GM21447 (cell line): Measurements from ENCODE around the gene KCNIP1.
"Not testable (repeated sequence)": the region's sequence is repeated elsewhere in the genome, so short reads cannot be mapped to it uniquely, and the experiment has no call there.

Source experiments
- ATAC-seq: cut with Tn5 transposase; IDR thresholded peaks from one replicate; pipeline ENCODE4 v1.9.1; 2021; ENCODE audit not compliant: unreplicated experiment

Gene KCNIP1

GRCh38 chr5:170534941-170535340, 31.1 kb downstream of the KCNIP1 start:
- ATAC-seq = no peak

- no peak for ATAC-seq
Measured at GRCh38 chr5:170536525-170536924, 32.7 kb downstream of the KCNIP1 start.

- ATAC-seq = no peak
Measured at GRCh38 chr5:170537451-170538095, 33.8 kb downstream of the KCNIP1 start.

GRCh38 chr5:170538096-170538465, 34.3 kb downstream of the KCNIP1 start:
- ATAC-seq = no peak

- ATAC-seq = no peak
Measured at GRCh38 chr5:170538696-170539586, 35.1 kb downstream of the KCNIP1 start.

- no peak for ATAC-seq
Measured at GRCh38 chr5:170540271-170540670, 36.5 kb downstream of the KCNIP1 start.

- ATAC-seq = no peak
Measured at GRCh38 chr5:170541146-170541769, 37.4 kb downstream of the KCNIP1 start.

GRCh38 chr5:170542691-170543293, 39.0 kb downstream of the KCNIP1 start:
- no peak for ATAC-seq

GRCh38 chr5:170545313-170545712, 41.5 kb downstream of the KCNIP1 start:
- ATAC-seq = no peak

GRCh38 chr5:170545811-170546210, 42.0 kb downstream of the KCNIP1 start:
- no peak for ATAC-seq

- no peak for ATAC-seq
Measured at GRCh38 chr5:170546282-170546681, 42.5 kb downstream of the KCNIP1 start.

- not testable (repeated sequence) for ATAC-seq
Measured at GRCh38 chr5:170550382-170550781, 46.6 kb downstream of the KCNIP1 start.

- no peak for ATAC-seq
Measured at GRCh38 chr5:170551076-170551475, 47.3 kb downstream of the KCNIP1 start.

- ATAC-seq = no peak
Measured at GRCh38 chr5:170551622-170552021, 47.8 kb downstream of the KCNIP1 start.

- ATAC-seq = no peak
Measured at GRCh38 chr5:170552621-170553115, 48.8 kb downstream of the KCNIP1 start.

GRCh38 chr5:170553218-170553617, 49.4 kb downstream of the KCNIP1 start:
- ATAC-seq = no peak

GRCh38 chr5:170554521-170555267, 50.9 kb downstream of the KCNIP1 start:
- no peak for ATAC-seq

GRCh38 chr5:170557314-170557713, 53.5 kb downstream of the KCNIP1 start:
- ATAC-seq = no peak

GRCh38 chr5:170559296-170559695, 55.5 kb downstream of the KCNIP1 start:
- ATAC-seq = no peak

- ATAC-seq = no peak
Measured at GRCh38 chr5:170560938-170561337, 57.1 kb downstream of the KCNIP1 start.
